GM18517 (cell line): ENCODE data around the gene MBD6.
A peak's percentile ranks its signal among the peaks of the same experiment; 100 is the strongest.
"Not testable (repeated sequence)": the region's sequence is repeated elsewhere in the genome, so short reads cannot be mapped to it uniquely, and the experiment has no call there.

Source experiments
- ATAC-seq: cut with Tn5 transposase; IDR thresholded peaks from one replicate; pipeline ENCODE4 v1.9.1; 2021; ENCODE audit warnings: mild to moderate bottlenecking, moderate library complexity; ENCODE audit not compliant: unreplicated experiment

Gene MBD6

GRCh38 chr12:57513677-57514076, 8.9 kb upstream of the MBD6 start:
- ATAC-seq, result not testable (repeated sequence)

GRCh38 chr12:57514246-57514645, 8.4 kb upstream of the MBD6 start:
- ATAC-seq, result not testable (repeated sequence)

GRCh38 chr12:57514720-57515407, 7.8 kb upstream of the MBD6 start:
- ATAC-seq, result no peak

- no peak for ATAC-seq
Observed at GRCh38 chr12:57515408-57515933, 7.2 kb upstream of the MBD6 start.

GRCh38 chr12:57515934-57516541, 6.6 kb upstream of the MBD6 start:
- ATAC-seq, result no peak

GRCh38 chr12:57516617-57517153, 5.9 kb upstream of the MBD6 start:
- ATAC-seq, result no peak

GRCh38 chr12:57517187-57517586, 5.4 kb upstream of the MBD6 start:
- ATAC-seq, result no peak

GRCh38 chr12:57517718-57518117, 4.9 kb upstream of the MBD6 start:
- ATAC-seq, result not testable (repeated sequence)

- no peak for ATAC-seq
Observed at GRCh38 chr12:57518176-57518919, 4.3 kb upstream of the MBD6 start.

GRCh38 chr12:57518920-57519795, 3.5 kb upstream of the MBD6 start:
- no peak for ATAC-seq

- no peak for ATAC-seq
Observed at GRCh38 chr12:57519796-57520052, 2.9 kb upstream of the MBD6 start.

- peak; percentile 60 for ATAC-seq
Observed at GRCh38 chr12:57520053-57520818, 2.4 kb upstream of the MBD6 start, which contains the start of gene DDIT3. DDIT3 (minus strand) TSS chr12:57520514; CDS start chr12:57517406, 3,108 bp downstream.

GRCh38 chr12:57521525-57522010, 1.1 kb upstream of the MBD6 start:
- ATAC-seq, result no peak

- ATAC-seq, result no peak
Observed at GRCh38 chr12:57522887-57523705, 472 bp downstream of the MBD6 start.

GRCh38 chr12:57523706-57524614, 1.3 kb downstream of the MBD6 start:
- ATAC-seq, result no peak

- no peak for ATAC-seq
Observed at GRCh38 chr12:57524814-57525614, 2.4 kb downstream of the MBD6 start.
